GM21390 (cell line): ENCODE results near the gene SPIN2A.
"Not testable (repeated sequence)": the region's sequence is repeated elsewhere in the genome, so short reads cannot be mapped to it uniquely, and the experiment has no call there.

ENCODE experiments used
- ATAC-seq: cut with Tn5 transposase; IDR thresholded peaks from one replicate; pipeline ENCODE4 v1.9.1; 2021; ENCODE audit not compliant: unreplicated experiment

SPIN2A gene

GRCh38 chrX:57103489-57103888 lies 33.7 kb downstream of the SPIN2A start:
- no peak for ATAC-seq

DNA sequence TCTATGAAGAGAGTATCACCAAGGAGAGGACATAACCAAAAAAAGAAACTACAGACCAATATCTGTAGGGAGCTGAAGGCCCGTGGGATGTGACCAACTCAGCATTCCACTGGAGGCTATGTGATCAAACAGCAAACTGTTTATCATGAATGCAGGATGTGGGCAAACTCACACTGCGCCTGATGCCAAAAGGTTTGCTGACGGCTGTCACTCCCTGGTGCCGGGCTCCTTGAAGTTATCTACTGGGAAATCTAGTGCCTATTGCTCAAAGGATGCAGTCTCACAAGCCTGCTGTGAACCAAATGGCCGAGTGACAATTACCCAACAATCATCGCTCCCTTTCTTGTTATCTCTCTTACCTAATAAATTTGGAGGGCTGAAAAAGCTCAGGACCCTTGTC lies 34.3 kb downstream of the SPIN2A start:
- not testable (repeated sequence) for ATAC-seq
